Activated CD8-positive, alpha-beta memory T cell treated with anti-CD3 and anti-CD28 coated beads for 36 hours (primary cell): ENCODE data around the gene HMMR. TPM values are rescaled to one million over a fixed set of nuclear protein-coding genes. Genes with fewer than 3 reads are reported as not detected.

Experiments used
- CTCF ChIA-PET: fragments of 350-600 bp; sonication (Branson Sonifier 250); formaldehyde crosslinking; loops from one replicate; lab custom pipeline; 2021; ENCODE audit warnings: antibody characterized with exemption; lab: Charles Lee
- POLR2A ChIA-PET: fragments of 350-600 bp; sonication (Branson Sonifier 250); formaldehyde crosslinking; loops from one replicate; lab custom pipeline; 2021; ENCODE audit warnings: antibody characterized with exemption; lab: Charles Lee
- total RNA-seq, 2 experiments: library from RNA; stranded (reverse); gene quantifications; one replicate each; pipeline ENCODE4 v1.2.3, GENCODE V29; 2021

The HMMR gene
- total RNA-seq, 2 experiments from 2014 or later: 55.4 to 58.0 TPM

DNA sequence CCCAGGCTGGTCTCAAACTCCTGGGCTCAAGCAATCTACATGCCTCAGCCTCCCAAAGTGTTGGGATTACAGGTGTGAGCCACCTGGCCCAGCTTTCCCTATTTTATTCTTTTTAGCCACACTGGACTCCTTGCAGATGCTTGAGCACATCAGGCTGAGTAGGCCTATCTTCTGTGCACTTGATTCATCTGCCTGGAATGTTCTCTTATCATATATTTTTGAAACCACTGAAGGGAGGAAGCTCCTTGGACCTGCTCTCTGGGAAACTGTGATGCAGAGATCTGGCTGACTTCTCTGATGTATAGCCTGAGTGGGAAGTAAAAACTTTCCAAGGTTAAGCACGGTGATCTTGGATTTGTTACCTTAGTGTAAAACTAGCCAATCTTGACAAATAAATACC lies 38.5 kb downstream of the HMMR start:
- POLR2A ChIA-PET: no interaction called here
- CTCF ChIA-PET: interaction anchor here (1.0 kb wide), 1 partner anchor 10 kb away, joined by 6 read pairs; no protein-coding TSS in a partner anchor

DNA sequence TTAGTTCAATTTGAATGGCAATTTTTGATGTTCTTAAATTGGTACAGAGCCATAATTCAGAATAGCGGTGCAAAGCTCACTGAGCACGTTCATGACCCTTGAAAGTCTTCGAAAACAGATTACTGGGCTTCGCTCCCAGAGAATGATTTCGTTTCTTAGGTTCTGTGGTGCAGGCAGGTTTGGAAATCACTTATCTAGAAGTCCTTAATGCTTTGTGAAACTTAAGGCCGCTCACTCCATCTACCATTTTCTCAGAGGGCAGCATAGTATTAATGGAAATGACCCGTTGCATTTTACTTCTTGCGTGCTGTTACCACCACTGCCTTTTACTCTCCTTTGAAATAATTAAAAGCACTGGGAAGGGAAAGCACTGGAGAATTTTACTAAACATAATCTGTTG lies 42.1 kb downstream of the HMMR start:
- POLR2A ChIA-PET: interaction anchor here (4.6 kb wide), 1 partner anchor 43 kb away, joined by 91 read pairs; the partner anchor contains the start of genes HMMR and NUDCD2
- CTCF ChIA-PET: no interaction called here

DNA sequence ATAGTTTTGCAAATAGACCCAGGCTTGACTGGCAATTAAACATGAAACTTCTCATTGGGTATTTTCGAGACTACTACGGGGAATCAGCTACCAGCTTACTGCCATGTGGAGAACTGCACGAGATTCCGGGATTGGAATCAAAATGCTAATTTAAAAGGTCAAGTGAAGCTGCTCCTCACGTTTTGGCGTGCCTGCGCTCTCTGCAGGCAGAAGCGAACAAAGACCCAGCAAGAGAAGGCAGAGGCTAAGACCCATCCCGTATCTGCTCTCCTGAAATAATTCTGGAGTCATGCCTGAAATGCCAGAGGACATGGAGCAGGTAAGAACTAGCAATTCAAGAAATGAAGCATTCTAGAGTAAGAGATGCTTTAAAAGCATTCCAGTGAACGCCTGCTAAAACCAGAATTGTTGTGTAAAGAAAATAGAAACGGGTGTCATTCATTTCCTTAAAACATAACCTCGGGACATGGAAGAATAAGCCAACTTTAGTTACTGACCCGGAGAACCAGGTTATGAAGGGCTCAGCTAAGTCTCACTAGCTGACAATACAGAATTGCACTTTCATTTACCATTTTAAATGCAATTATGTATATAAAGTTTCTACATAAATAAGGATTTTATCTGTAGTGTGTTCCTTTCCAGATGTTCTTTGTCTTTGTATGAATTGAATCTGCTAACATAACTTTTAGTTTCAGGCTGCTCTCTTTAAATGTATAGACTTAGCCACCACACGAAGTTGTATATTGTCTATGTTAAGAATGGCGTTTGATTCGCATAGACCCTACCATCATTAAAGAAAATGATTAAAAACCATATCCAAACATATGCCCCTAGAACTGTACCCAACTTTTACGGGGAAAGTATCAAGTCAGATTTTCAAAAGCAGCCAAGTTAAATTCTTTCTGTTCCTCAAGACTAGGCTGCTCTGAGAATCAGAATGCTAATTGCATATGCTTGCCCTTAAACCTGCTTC lies 43.0 kb downstream of the HMMR start:
- CTCF ChIA-PET: no interaction called here
- POLR2A ChIA-PET: interaction anchor here (4.6 kb wide), 1 partner anchor 44 kb away, joined by 91 read pairs; the partner anchor contains the start of genes HMMR and NUDCD2

DNA sequence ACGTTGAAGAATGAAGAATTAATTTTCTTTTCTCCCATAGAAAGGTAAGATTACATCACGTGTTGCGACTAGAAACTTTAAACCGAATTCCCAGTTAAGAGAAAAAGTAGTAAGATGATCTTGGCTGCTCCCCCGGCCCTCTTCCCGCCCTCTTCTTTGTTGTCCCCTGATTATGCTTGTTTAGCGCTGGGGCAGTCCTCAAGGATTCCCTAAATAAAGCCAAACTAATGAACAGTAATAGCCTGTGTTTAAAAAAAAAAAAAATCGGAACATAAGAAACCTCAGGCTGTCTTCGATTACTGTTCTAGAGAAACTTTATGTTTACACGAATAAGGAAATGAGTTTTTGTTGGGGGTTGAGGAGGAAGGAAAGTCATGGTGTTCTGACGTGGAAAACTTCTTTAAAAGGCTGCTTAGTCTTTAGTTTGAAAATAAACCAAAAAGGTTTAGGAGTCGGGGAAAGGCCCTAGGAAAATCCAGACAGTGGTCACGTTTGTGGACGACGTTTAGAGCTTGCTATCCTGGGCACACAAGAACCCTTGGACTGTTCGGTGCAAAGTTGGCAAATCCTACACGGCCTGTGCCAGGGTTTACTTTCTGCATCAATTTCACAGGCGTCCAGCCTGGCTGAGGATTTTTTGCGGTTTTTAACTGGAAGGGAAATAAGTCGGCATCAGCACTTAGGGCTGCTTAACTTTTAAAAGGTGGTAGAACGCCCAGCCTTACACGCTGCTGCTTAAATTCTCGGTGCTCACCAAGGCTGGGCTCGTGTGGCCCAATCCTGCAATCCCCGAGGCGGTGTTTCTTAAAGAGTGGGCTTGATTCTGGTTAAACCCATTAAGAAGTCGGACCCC lies 43.9 kb downstream of the HMMR start:
- ChIA-PET POLR2A (interaction anchor here (1.6 to 4.6 kb wide), 2 partner anchors 45 to 67 kb away, joined by 7 to 91 read pairs; partner anchors contain the start of genes CCNG1, HMMR and NUDCD2), CTCF (interaction anchor here (1.0 to 1.8 kb wide), 3 partner anchors 12 to 66 kb away, joined by 3 to 14 read pairs (median 3); partner anchors contain the start of gene HMMR)

DNA sequence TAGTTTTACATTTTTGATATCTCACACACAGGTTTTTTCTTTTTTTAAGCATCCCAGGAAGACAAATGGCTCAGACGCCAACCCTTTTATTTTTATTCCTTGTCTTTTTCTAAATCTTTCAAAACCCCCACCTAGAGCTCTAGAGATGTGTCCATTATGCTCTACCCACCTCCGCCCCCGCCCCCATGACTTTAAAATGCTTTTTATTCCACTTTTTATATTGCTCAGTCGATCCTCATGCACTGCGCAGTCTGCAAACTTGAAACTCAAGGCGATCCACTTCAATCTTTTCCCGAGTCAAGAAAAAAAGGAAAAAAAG lies 44.6 kb downstream of the HMMR start:
- POLR2A ChIA-PET: interaction anchor here (0.5 to 4.6 kb wide), 3 partner anchors 19 to 67 kb away, joined by 3 to 91 read pairs (median 7); partner anchors contain the start of genes CCNG1, HMMR and NUDCD2
- CTCF ChIA-PET: interaction anchor here (0.8 to 1.8 kb wide), 4 partner anchors 11 to 67 kb away, joined by 3 to 14 read pairs (median 4); partner anchors contain the start of gene HMMR

DNA sequence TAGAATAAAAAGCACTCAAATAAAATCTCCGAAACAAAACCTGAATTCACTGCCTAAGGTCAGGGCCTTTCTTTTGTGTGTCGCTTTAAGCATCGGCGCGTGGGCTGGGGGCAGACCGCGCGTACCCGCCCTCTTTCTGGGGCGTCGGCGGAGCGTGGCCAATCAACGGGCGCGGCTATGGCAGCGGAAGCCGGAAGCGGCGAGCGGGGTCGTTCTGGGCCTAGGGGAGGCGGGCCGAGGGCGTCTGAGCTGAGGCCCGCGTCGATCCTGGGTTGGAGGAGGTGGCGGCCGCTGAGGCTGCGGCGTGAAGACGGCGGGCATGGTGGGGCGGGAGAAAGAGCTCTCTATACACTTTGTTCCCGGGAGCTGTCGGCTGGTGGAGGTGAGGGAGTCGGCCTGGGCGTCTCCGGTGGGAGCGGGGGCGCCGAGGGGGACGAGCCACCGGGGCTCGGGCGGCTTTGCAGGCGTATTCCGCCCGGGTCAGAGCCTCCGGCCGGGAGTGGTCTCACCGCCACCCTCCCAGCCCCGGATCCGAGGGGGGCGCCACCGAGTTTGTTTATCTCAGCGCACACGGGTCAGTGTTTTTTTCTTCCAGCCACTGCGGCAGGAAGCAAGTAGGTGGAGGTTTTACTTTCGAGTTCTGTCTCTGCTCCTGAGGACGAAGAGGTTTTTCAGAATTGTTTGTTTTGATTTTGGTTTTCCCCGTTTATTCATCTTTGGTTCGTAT lies 45.1 kb downstream of the HMMR start, which contains the start of gene MAT2B:
Gene MAT2B (plus strand): TSS at position 252 of the 727 bp plus-strand sequence. CDS start 68 bp downstream, at position 320.
- CTCF ChIA-PET: interaction anchor here (0.8 to 1.8 kb wide), 3 partner anchors 11 to 47 kb away, joined by 3 to 14 read pairs (median 4); partner anchors contain the start of gene HMMR
- POLR2A ChIA-PET: interaction anchor here (0.5 to 4.6 kb wide), 3 partner anchors 18 to 68 kb away, joined by 3 to 91 read pairs (median 7); partner anchors contain the start of genes CCNG1, HMMR and NUDCD2

DNA sequence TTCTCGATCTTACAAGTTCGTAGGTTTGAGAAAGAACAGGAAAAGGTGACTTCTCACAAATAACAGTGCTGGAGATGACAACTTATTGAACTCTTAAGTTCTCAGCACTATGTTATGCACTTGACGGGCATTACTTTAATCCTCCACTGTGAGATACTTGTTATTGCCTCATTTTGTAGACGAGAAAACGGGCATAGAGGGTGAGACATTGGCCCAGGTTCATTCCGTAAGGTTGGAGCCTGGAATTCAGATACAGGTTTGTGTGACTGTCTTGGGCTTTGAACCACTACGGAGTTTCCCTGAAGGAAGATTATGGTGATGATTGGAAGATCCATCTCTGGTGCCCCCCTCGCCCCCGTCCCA lies 45.6 kb downstream of the HMMR start:
- CTCF ChIA-PET: interaction anchor here (0.9 to 1.8 kb wide), 2 partner anchors 45 to 68 kb away, joined by 4 to 14 read pairs; partner anchors contain the start of gene HMMR

DNA sequence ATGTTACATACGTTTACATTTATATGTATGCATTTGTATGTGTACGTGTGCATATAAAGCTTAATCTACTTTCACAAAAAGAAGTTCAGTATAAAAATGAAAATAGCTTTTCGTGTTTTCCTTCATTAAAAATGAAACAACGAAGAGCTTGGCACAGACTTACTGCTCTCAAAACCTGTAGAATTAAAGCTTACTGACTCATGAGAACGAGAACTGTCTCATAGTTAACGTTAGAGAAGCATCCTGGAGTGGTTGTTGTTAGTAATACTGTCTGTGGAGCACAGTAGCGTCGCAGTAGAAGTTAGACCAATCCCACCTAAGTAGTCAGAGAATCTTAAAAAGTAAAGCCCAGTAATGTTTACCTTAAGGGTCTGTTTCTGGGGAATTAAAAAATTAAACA lies 46.3 kb downstream of the HMMR start:
- ChIA-PET CTCF (interaction anchor here (0.9 to 4.2 kb wide), 2 partner anchors 46 to 69 kb away, joined by 4 to 18 read pairs; partner anchors contain the start of genes HMMR and NUDCD2), POLR2A (interaction anchor here (0.8 to 4.6 kb wide), 2 partner anchors 47 to 69 kb away, joined by 3 to 91 read pairs; partner anchors contain the start of genes HMMR and NUDCD2)

More for the DNA sequence above, 45.6 kb downstream of the HMMR start:
- POLR2A ChIA-PET: interaction anchor here (1.6 to 4.6 kb wide), 2 partner anchors 46 to 68 kb away, joined by 7 to 91 read pairs; partner anchors contain the start of genes CCNG1, HMMR and NUDCD2

- POLR2A ChIA-PET: interaction anchor here (0.7 to 2.8 kb wide), 2 partner anchors 48 to 304 kb away, joined by 3 to 18 read pairs; partner anchors contain the start of genes HMMR and NUDCD2
- CTCF ChIA-PET: interaction anchor here (4.2 kb wide), 1 partner anchor 48 kb away, joined by 18 read pairs; the partner anchor contains the start of genes HMMR and NUDCD2
Measured at GRCh38 chr5:163508753-163509152, 48.3 kb downstream of the HMMR start.

GRCh38 chr5:163509291-163509951 lies 49.0 kb downstream of the HMMR start:
- POLR2A ChIA-PET: interaction anchor here (0.7 to 2.8 kb wide), 2 partner anchors 49 to 305 kb away, joined by 3 to 18 read pairs; partner anchors contain the start of genes HMMR and NUDCD2
- CTCF ChIA-PET: interaction anchor here (4.2 kb wide), 1 partner anchor 49 kb away, joined by 18 read pairs; the partner anchor contains the start of genes HMMR and NUDCD2

DNA sequence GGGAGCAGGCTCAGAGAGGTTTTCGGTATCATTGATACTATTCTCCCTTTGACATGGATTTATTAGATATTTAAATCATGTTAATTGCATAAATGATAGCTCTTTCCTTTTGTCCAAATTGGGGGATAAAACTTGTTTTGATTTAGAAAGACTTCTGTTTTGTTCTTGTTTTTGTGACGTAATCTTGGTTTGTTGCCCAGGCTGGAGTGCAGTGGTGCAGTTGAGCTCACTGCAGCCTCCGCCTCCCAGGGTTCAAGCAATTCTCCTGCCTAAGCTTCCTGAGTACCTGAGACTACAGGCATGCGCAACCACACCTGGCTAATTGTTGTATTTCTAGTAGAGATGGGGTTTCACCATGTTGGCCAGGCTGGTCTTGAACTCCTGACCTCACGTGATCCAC lies 52.1 kb downstream of the HMMR start:
- CTCF ChIA-PET: no interaction called here
- POLR2A ChIA-PET: no interaction called here

GRCh38 chr5:163525096-163525495 lies 64.7 kb downstream of the HMMR start:
- ChIA-PET POLR2A (no interaction called here), CTCF (no interaction called here)

- POLR2A ChIA-PET: no interaction called here
- CTCF ChIA-PET: no interaction called here
Measured at GRCh38 chr5:163529698-163530097, 69.3 kb downstream of the HMMR start.

DNA sequence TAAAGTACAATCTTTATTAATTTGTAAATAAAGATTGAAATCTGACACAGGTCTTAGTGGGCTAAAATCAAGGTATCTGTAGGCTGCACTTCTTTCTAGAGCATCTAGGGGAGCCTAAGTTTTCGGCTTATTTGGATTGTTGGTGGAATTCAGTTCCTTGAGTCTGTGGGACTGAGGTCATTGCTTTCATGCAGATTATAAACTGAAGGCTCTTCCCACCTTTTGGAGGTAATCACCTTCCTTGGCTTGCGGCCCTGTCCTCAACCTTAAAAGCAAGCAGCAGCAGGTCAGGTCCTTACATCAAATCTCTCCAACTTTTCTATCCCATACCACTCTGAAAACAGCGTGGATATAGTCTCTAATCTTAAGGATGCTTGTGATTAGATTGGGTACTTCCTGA lies 70.8 kb downstream of the HMMR start:
- POLR2A ChIA-PET: no interaction called here

GRCh38 chr5:163532171-163533084 lies 72.0 kb downstream of the HMMR start:
- ChIA-PET POLR2A (no interaction called here), CTCF (no interaction called here)

More for the DNA sequence above, 70.8 kb downstream of the HMMR start:
- CTCF ChIA-PET: no interaction called here

DNA sequence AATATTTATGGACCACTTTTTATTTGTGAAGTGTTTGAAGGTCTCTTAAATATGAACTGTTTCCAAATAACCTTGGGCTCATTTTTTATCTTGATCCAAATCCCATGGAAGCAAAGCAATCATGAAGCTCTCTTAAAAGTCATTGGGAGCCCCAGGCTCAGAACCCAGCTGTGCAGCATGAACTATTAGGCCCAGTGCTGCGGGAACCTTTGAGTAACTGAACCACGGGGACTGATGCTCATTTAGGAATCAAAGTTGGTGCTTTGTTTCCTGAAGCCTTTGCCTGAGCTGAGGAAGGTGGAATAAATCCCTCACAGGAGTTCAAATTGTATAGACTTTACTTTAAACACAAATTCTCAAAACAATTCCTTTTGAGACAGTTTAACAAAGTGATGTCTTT lies 72.8 kb downstream of the HMMR start:
- ChIA-PET CTCF (no interaction called here), POLR2A (no interaction called here)
